ENCODE results near the gene GDPD3.
A peak's percentile ranks its signal among the peaks of the same experiment; 100 is the strongest.
"Not testable (repeated sequence)": the region's sequence is repeated elsewhere in the genome, so short reads cannot be mapped to it uniquely, and the experiment has no call there.

The GDPD3 gene

GRCh38 chr16:30124985-30125379 is 11.6 kb upstream of the GDPD3 start:
- DNase-seq (ENCODE audit: low read depth in 2 of 2, low spot score in 1 of 2) = no peak

GRCh38 chr16:30122604-30123160 is 9.3 kb upstream of the GDPD3 start:
- DNase-seq (ENCODE audit: low read depth in 2 of 2, low spot score in 1 of 2) = no peak

- DNase-seq (ENCODE audit: low read depth in 2 of 2, low spot score in 1 of 2) = no peak
Observed at GRCh38 chr16:30121741-30122571, 8.6 kb upstream of the GDPD3 start.

GRCh38 chr16:30120340-30121105 is 7.2 kb upstream of the GDPD3 start:
- DNase-seq (ENCODE audit: low read depth in 2 of 2, low spot score in 1 of 2) = no peak

GRCh38 chr16:30119428-30119827 is 6.1 kb upstream of the GDPD3 start:
- no peak for DNase-seq (ENCODE audit: low read depth in 2 of 2, low spot score in 1 of 2)

GRCh38 chr16:30117768-30118167 is 4.4 kb upstream of the GDPD3 start:
- DNase-seq (ENCODE audit: low read depth in 2 of 2, low spot score in 1 of 2) = no peak

GRCh38 chr16:30116291-30117207 is 3.2 kb upstream of the GDPD3 start:
- DNase-seq (ENCODE audit: low read depth in 2 of 2, low spot score in 1 of 2) = no peak

GRCh38 chr16:30115238-30115637 is 1.9 kb upstream of the GDPD3 start:
- no peak for DNase-seq (ENCODE audit: low read depth in 2 of 2, low spot score in 1 of 2)

GRCh38 chr16:30114833-30115232 is 1.5 kb upstream of the GDPD3 start:
- not testable (repeated sequence) for DNase-seq (ENCODE audit: low read depth in 2 of 2, low spot score in 1 of 2)

GRCh38 chr16:30114411-30114810 is 1.1 kb upstream of the GDPD3 start:
- DNase-seq (ENCODE audit: low read depth in 2 of 2, low spot score in 1 of 2) = no peak

- DNase-seq (ENCODE audit: low read depth in 2 of 2, low spot score in 1 of 2) = no peak
Observed at GRCh38 chr16:30113711-30114333, 485 bp upstream of the GDPD3 start.

GRCh38 chr16:30112197-30113030 is 923 bp downstream of the GDPD3 start:
- DNase-seq (ENCODE audit: low read depth in 2 of 2, low spot score in 1 of 2) = peak in 1 of 2 donors; percentile 31

- DNase-seq (ENCODE audit: low read depth in 2 of 2, low spot score in 1 of 2) = no peak
Observed at GRCh38 chr16:30110661-30111060, 2.7 kb downstream of the GDPD3 start.

- no peak for DNase-seq (ENCODE audit: low read depth in 2 of 2, low spot score in 1 of 2)
Observed at GRCh38 chr16:30108059-30108850, 5.1 kb downstream of the GDPD3 start.

GRCh38 chr16:30104492-30104891 is 8.8 kb downstream of the GDPD3 start:
- DNase-seq (ENCODE audit: low read depth in 2 of 2, low spot score in 1 of 2) = no peak

- no peak for DNase-seq (ENCODE audit: low read depth in 2 of 2, low spot score in 1 of 2)
Observed at GRCh38 chr16:30104090-30104489, 9.2 kb downstream of the GDPD3 start.

GRCh38 chr16:30096862-30097563 is 16.3 kb downstream of the GDPD3 start:
- no peak for DNase-seq (ENCODE audit: low read depth in 2 of 2, low spot score in 1 of 2)

Measured in stimulated activated CD8-positive, alpha-beta memory T cell treated with anti-CD3 and anti-CD28 coated beads, Interleukin-4, amount 100 ng/mL, for 1 hour (primary cell).